Endothelial cell (in vitro differentiated cells): ENCODE measurements around the gene PARD3B. TPM values are rescaled to one million over a fixed set of nuclear protein-coding genes. Genes with fewer than 3 reads are reported as not detected.

Experiments used
- DNase-seq: peaks from one replicate; pipeline ENCODE4 v3.0.0; 2021; ENCODE audit warnings: low spot score
- H3K27ac Mint-ChIP-seq: one replicate; pipeline ENCODE4 v1.8.0; 2021; ENCODE audit warnings: mixed read lengths, inconsistent platforms; ENCODE audit not compliant: unreplicated experiment
- H3K27me3 Mint-ChIP-seq: one replicate; pipeline ENCODE4 v1.8.0; 2021; ENCODE audit warnings: mild to moderate bottlenecking, moderate library complexity, mixed read lengths, inconsistent platforms; ENCODE audit not compliant: unreplicated experiment
- H3K36me3 Mint-ChIP-seq: one replicate; pipeline ENCODE4 v1.8.0; 2021; ENCODE audit warnings: mild to moderate bottlenecking, low read depth, mixed read lengths, inconsistent platforms; ENCODE audit not compliant: unreplicated experiment
- H3K4me1 Mint-ChIP-seq: one replicate; pipeline ENCODE4 v1.8.0; 2021; ENCODE audit warnings: mild to moderate bottlenecking, mixed read lengths, inconsistent platforms; ENCODE audit not compliant: unreplicated experiment
- H3K4me3 Mint-ChIP-seq: one replicate; pipeline ENCODE4 v1.8.0; 2021; ENCODE audit warnings: mild to moderate bottlenecking, mixed read lengths, inconsistent platforms; ENCODE audit not compliant: unreplicated experiment
- H3K9me3 Mint-ChIP-seq: one replicate; pipeline ENCODE4 v1.8.0; 2021; ENCODE audit warnings: mixed read lengths, inconsistent platforms; ENCODE audit not compliant: unreplicated experiment
- total RNA-seq: library from RNA; stranded (reverse); fragmentation: NEBNext Ultra II Directional; extraction: Animal tissue kit (Norgen Biotek cat#: 25700); gene quantifications from one replicate; pipeline ENCODE4 v1.2.1, GENCODE V29; 2021; ENCODE audit not compliant: unreplicated experiment
- TF ChIP-seq, protein P1 (sequence below): fragments of 200-600 bp; sonication (generic); IDR thresholded peaks from one replicate; pipeline ENCODE4 v1.5.0; 2021; ENCODE audit warnings: antibody characterized with exemption; ENCODE audit not compliant: unreplicated experiment

The PARD3B gene
- total RNA-seq, 1 donor from 2014 or later: 17.4 TPM

DNA sequence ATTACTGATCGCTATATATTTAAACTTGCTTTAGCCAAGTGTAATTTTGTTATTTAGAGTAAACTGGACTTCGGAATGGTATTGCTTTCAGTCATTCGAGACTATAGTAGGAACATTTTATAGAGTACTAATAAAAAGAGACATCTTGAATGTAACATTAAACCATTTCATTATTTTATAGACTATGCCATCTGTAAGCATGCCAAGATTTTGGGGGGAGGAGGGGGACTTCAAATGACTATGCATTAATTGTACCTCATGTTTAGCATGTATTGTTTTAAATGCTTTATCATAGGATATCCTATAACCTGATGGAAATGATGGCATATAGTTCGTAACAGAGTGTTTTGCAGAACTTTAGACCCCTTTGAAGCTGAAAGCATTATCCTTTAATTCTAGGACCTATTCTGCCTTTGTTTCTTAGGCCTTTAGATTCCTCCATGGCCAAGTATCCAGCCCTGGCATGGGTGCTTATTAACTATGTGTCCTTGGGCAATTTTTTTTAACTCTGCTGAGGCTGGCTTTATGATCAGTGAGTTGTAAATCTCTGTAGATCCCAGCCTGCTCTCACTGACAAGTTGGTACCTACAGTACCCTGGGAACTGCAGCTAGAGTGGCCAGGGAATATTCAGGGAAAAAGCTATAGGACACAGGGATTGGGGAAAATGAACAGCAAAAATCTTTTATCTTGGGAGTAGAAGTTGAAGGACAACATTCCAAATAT, 93.4 kb downstream of the PARD3B start:
- Mint-ChIP-seq H3K9me3 (no peaks in the 10 kb centered on the region), H3K4me3 (no peak overlapping the region), H3K4me1 (no peaks in the 10 kb centered on the region), H3K27me3 (peaks cover 3% of the 10 kb centered on the region), H3K27ac (no peak overlapping the region), H3K36me3 (no peaks in the 10 kb centered on the region)
- DNase-seq: no peak
- TF ChIP-seq, protein P1, sequence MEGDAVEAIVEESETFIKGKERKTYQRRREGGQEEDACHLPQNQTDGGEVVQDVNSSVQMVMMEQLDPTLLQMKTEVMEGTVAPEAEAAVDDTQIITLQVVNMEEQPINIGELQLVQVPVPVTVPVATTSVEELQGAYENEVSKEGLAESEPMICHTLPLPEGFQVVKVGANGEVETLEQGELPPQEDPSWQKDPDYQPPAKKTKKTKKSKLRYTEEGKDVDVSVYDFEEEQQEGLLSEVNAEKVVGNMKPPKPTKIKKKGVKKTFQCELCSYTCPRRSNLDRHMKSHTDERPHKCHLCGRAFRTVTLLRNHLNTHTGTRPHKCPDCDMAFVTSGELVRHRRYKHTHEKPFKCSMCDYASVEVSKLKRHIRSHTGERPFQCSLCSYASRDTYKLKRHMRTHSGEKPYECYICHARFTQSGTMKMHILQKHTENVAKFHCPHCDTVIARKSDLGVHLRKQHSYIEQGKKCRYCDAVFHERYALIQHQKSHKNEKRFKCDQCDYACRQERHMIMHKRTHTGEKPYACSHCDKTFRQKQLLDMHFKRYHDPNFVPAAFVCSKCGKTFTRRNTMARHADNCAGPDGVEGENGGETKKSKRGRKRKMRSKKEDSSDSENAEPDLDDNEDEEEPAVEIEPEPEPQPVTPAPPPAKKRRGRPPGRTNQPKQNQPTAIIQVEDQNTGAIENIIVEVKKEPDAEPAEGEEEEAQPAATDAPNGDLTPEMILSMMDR: no peak

DNA sequence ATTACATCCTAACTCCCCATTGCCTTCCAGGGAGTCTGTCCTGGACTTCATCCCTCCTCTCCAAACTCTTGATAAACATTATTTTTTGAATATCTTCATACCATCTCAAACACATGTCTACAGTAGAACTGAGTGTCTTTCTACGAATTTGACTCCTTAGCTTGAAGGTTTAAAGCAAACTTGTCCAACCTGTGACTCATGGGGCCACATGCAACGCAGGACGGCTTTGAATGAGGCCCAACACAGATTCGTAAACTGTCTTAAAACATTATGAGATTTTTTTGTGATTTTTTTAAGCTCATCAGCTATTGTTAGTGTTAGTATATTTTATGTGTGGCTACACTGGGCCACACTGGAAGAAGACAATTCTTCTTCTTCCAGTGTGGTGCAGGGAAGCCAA, 98.1 kb downstream of the PARD3B start:
- no peaks in the 10 kb centered on the region for H3K36me3 Mint-ChIP-seq
- no peak overlapping the region for H3K4me3 Mint-ChIP-seq
- H3K27me3 Mint-ChIP-seq: peaks cover 3% of the 10 kb centered on the region
- no peak overlapping the region for H3K27ac Mint-ChIP-seq
- TF ChIP-seq, protein P1: no peak
- no peaks in the 10 kb centered on the region for H3K9me3 Mint-ChIP-seq
- H3K4me1 Mint-ChIP-seq: no peaks in the 10 kb centered on the region
- DNase-seq: no peak

DNA sequence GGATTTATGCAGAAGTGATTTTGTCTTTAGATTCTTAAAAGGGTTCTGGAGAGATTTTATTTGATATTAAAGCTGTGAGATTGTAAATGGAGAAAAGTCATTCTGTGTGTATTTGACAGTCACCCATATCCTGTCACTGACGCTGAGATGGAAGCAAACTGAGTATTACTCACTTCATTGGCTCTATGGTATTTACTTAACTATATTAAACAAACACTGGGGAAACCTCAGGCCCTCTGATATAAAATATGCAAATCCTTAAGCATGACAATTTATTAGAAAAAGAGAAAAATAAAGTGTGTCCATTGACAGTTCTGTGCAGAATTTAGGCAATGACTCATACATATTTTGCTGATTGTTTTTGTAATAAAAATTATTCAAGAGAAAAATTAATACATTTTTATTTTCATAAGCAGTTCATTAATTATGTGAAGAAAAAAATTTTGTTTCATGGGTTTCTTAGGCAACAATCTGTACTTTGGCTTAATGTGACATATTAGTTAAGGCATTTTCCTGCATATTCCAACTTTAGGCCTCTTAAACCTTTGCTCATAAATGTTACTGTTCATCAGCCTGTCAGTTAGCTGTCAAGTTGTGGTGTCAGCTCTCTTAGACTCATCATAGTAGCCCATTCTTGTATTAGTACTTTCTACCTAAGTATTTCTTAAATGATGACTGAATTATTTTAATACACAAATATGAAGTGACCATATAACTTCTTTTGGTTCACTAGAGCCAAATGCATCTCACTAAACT, 99.9 kb downstream of the PARD3B start:
- no peaks in the 10 kb centered on the region for H3K36me3 Mint-ChIP-seq
- no peak for DNase-seq
- no peaks in the 10 kb centered on the region for H3K4me1 Mint-ChIP-seq
- H3K27me3 Mint-ChIP-seq: peaks cover 3% of the 10 kb centered on the region
- no peak overlapping the region for H3K27ac Mint-ChIP-seq
- no peak overlapping the region for H3K4me3 Mint-ChIP-seq
- TF ChIP-seq, protein P1: no peak
- no peaks in the 10 kb centered on the region for H3K9me3 Mint-ChIP-seq

DNA sequence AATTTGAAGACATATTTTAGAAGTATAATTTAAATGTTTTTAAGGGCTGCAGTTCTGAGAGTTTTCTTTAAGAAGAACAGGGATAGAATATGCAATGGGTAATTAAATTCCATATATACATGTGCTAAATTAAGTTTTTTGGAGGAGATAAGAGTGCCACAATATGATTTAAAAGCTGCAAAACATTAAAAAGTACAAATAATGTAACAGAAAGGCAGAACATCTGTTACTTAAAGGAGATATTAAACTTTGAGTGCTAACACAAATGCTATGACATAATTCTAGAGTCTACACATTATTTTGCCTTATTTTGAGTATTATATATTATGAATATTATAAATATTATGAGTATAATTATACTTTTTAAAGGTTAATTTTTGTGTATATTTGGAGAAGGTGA, 102.4 kb downstream of the PARD3B start:
- TF ChIP-seq, protein P1: no peak
- Mint-ChIP-seq H3K4me3 (no peak overlapping the region), H3K27me3 (peaks cover 6% of the 10 kb centered on the region), H3K27ac (no peak overlapping the region), H3K4me1 (no peaks in the 10 kb centered on the region), H3K9me3 (no peaks in the 10 kb centered on the region), H3K36me3 (peaks cover 5% of the 10 kb centered on the region)
- DNase-seq: no peak

DNA sequence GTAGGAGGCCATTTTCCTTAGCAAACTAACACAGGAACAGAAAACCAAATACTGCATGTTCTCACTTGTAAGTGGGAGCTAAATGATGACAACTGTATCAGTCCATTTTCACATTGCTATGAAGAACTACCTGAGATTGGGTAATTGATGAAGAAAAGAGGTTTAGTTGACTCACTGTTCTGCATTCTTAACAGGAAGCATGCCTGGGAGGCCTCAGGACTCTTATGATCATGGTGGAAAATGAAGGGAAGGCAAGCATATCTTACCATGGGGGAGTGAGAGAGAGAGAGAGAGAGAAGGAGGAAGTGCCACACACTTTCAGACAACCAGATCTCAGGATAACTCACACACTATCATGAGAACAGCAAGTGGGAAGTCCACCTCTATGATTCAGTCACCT, 105.3 kb downstream of the PARD3B start:
- peaks cover 5% of the 10 kb centered on the region for H3K36me3 Mint-ChIP-seq
- no peaks in the 10 kb centered on the region for H3K4me1 Mint-ChIP-seq
- no peak overlapping the region for H3K27ac Mint-ChIP-seq
- DNase-seq: no peak
- H3K9me3 Mint-ChIP-seq: no peaks in the 10 kb centered on the region
- peaks cover 3% of the 10 kb centered on the region for H3K27me3 Mint-ChIP-seq
- TF ChIP-seq, protein P1: no peak
- H3K4me3 Mint-ChIP-seq: no peak overlapping the region
